ENCODE data around the gene KCNK2. TPM values are rescaled to one million over a fixed set of nuclear protein-coding genes. Genes with fewer than 3 reads are reported as not detected.

The KCNK2 gene
- polyA plus RNA-seq, 3 donors = not detected

GRCh38 chr1:215055281-215055935, 27.1 kb upstream of the KCNK2 start:
- WGBS (ENCODE audit: insufficient coverage) = no CpG with 5 or more reads among the region's 2 CpGs
- intact Hi-C loops (cut with micrococcal nuclease) = no loop called here
- no peaks in the 10 kb centered on the region for H3K27me3 ChIP-seq (ENCODE audit: control insufficient read depth in 2 of 2, insufficient read depth in 2 of 2, low read length in 2 of 2)
- no peak overlapping the region for H3K4me3 Mint-ChIP-seq
- no peaks in the 10 kb centered on the region for H3K4me1 Mint-ChIP-seq
- H3K79me2 ChIP-seq (ENCODE audit: insufficient read depth, low read length) = no peaks in the 10 kb centered on the region
- H3K9me3 ChIP-seq (replicated peaks in 1 of 2; ENCODE audit: control insufficient read depth in 1 of 2, insufficient read depth in 1 of 2, low read length in 2 of 2) = no peaks in the 10 kb centered on the region
- no peaks in the 10 kb centered on the region for H3K4me1 ChIP-seq (ENCODE audit: control insufficient read depth in 1 of 2, insufficient read depth in 2 of 2, low read length in 2 of 2)
- no peak for TF ChIP-seq CTCF (IDR thresholded peaks at IDR 0.05)
- H3K9me3 Mint-ChIP-seq = no peaks in the 10 kb centered on the region
- peaks cover 0 to 1% (median 1%) of the 10 kb centered on the region in 3 donors for H3K27me3 Mint-ChIP-seq (ENCODE audit: low read depth in 3 of 3)
- no peak overlapping the region for H3K4me2 ChIP-seq (replicated peaks; ENCODE audit: extremely low read depth, low read length, poor library complexity, severe bottlenecking)
- no peak for DNase-seq
- H3K4me3 ChIP-seq (replicated peaks in 1 of 3; ENCODE audit: low read depth in 2 of 3, low read length in 3 of 3) = no peak overlapping the region
- no peak overlapping the region for H3K27ac Mint-ChIP-seq
- no peaks in the 10 kb centered on the region for H3K36me3 ChIP-seq (replicated peaks in 1 of 2; ENCODE audit: control insufficient read depth in 1 of 2, insufficient read depth in 2 of 2, low read length in 2 of 2)
- no peak overlapping the region for H3K9ac ChIP-seq (ENCODE audit: insufficient read depth, low read length, poor library complexity, severe bottlenecking)
- H3K27ac ChIP-seq (ENCODE audit: low read depth in 1 of 2, low read length in 2 of 2) = no peak overlapping the region
- H4K20me1 ChIP-seq (ENCODE audit: insufficient read depth, low read length) = no peaks in the 10 kb centered on the region
- H3K36me3 Mint-ChIP-seq = no peaks in the 10 kb centered on the region
- H2AFZ ChIP-seq (ENCODE audit: insufficient read depth, low read depth, low read length, poor library complexity, severe bottlenecking) = no peak overlapping the region

GRCh38 chr1:215056584-215056983, 26.0 kb upstream of the KCNK2 start:
- TF ChIP-seq CTCF (IDR thresholded peaks at IDR 0.05) = no peak
- H3K4me2 ChIP-seq (replicated peaks; ENCODE audit: extremely low read depth, low read length, poor library complexity, severe bottlenecking) = no peak overlapping the region
- Mint-ChIP-seq H3K36me3 (no peaks in the 10 kb centered on the region), H3K27me3 (ENCODE audit: low read depth in 3 of 3) (peaks cover 0 to 1% (median 1%) of the 10 kb centered on the region in 3 donors), H3K9me3 (no peaks in the 10 kb centered on the region), H3K4me3 (no peak overlapping the region), H3K4me1 (no peaks in the 10 kb centered on the region), H3K27ac (peak overlapping the region in 1 of 7 donors; percentile 59)
- no peak overlapping the region for H3K4me3 ChIP-seq (replicated peaks in 1 of 3; ENCODE audit: low read depth in 2 of 3, low read length in 3 of 3)
- no peaks in the 10 kb centered on the region for H4K20me1 ChIP-seq (ENCODE audit: insufficient read depth, low read length)
- intact Hi-C loops (cut with micrococcal nuclease) = no loop called here
- H3K9me3 ChIP-seq (replicated peaks in 1 of 2; ENCODE audit: control insufficient read depth in 1 of 2, insufficient read depth in 1 of 2, low read length in 2 of 2) = no peaks in the 10 kb centered on the region
- no peak overlapping the region for H3K27ac ChIP-seq (ENCODE audit: low read depth in 1 of 2, low read length in 2 of 2)
- H3K79me2 ChIP-seq (ENCODE audit: insufficient read depth, low read length) = no peaks in the 10 kb centered on the region
- no peak for DNase-seq
- H3K36me3 ChIP-seq (replicated peaks in 1 of 2; ENCODE audit: control insufficient read depth in 1 of 2, insufficient read depth in 2 of 2, low read length in 2 of 2) = no peaks in the 10 kb centered on the region
- H3K9ac ChIP-seq (ENCODE audit: insufficient read depth, low read length, poor library complexity, severe bottlenecking) = no peak overlapping the region
- WGBS (ENCODE audit: insufficient coverage) = no CpG with 5 or more reads among the region's 1 CpG
- H3K4me1 ChIP-seq (ENCODE audit: control insufficient read depth in 1 of 2, insufficient read depth in 2 of 2, low read length in 2 of 2) = no peaks in the 10 kb centered on the region
- no peak overlapping the region for H2AFZ ChIP-seq (ENCODE audit: insufficient read depth, low read depth, low read length, poor library complexity, severe bottlenecking)
- no peaks in the 10 kb centered on the region for H3K27me3 ChIP-seq (ENCODE audit: control insufficient read depth in 2 of 2, insufficient read depth in 2 of 2, low read length in 2 of 2)

Measured in CD14-positive monocyte (primary cell).